ENCODE data around the gene CLDN14. TPM values are rescaled to one million over a fixed set of nuclear protein-coding genes. Genes with fewer than 3 reads are reported as not detected.

Gene CLDN14
- total RNA-seq, 2 experiments from 2014 or later: not detected

DNA sequence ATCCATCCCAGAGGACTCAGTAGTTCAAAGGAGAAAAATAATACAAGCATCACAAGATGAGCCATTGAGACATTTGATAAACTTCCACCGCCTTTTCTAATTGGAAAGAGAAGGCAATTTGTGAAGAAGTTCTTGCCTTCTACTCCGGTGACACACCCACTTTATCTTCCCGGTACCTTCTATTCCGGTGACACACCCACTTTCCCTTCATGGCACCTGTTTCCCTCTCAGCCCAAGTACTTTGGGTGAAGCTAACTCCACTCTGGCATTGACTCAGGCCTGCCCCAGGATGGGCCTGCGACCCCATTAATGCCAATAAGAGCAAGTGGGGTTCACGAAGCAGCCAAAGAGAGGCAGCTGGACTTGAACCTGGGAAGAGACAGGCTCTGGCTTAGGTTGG is 38.2 kb downstream of the CLDN14 start:
- ChIA-PET CTCF (no interaction called here), POLR2A (no interaction called here)
- peaks cover 4% of the 10 kb centered on the region for H3K27me3 Mint-ChIP-seq (ENCODE audit: low read depth)
- H3K36me3 Mint-ChIP-seq (ENCODE audit: low read depth): no peaks in the 10 kb centered on the region
- no peak overlapping the region for H3K27ac Mint-ChIP-seq
- no peak for ATAC-seq
- H3K9me3 Mint-ChIP-seq (ENCODE audit: insufficient read depth): no peaks in the 10 kb centered on the region
- no peak overlapping the region for H3K4me3 Mint-ChIP-seq
- no peak for DNase-seq
- peaks cover 3% of the 10 kb centered on the region for H3K4me1 Mint-ChIP-seq (ENCODE audit: low read depth)

DNA sequence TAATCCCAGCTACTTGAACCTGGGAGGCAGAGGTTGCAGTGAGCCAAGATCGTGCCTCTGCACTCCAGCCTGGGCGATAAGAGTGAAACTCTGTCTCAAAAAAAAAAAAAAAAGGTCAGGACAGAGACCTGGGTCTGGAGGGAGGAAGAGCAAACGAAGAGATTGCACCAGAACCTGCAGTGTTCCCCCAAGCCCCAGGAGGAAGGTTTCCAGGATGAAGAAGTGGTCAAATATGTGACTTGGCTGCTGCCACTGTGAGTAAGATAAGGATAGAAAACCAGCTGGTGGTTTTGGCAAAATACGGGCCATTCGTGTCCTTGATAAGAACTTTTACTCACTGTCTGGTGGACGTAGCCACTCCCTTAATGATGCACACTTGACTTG is 42.2 kb downstream of the CLDN14 start:
- Mint-ChIP-seq H3K36me3 (ENCODE audit: low read depth) (no peaks in the 10 kb centered on the region), H3K9me3 (ENCODE audit: insufficient read depth) (no peaks in the 10 kb centered on the region), H3K4me1 (ENCODE audit: low read depth) (no peaks in the 10 kb centered on the region), H3K27me3 (ENCODE audit: low read depth) (peaks cover 2% of the 10 kb centered on the region), H3K4me3 (no peak overlapping the region), H3K27ac (no peak overlapping the region)
- ChIA-PET CTCF (no interaction called here), POLR2A (no interaction called here)
- ATAC-seq (no peak), DNase-seq (no peak)

DNA sequence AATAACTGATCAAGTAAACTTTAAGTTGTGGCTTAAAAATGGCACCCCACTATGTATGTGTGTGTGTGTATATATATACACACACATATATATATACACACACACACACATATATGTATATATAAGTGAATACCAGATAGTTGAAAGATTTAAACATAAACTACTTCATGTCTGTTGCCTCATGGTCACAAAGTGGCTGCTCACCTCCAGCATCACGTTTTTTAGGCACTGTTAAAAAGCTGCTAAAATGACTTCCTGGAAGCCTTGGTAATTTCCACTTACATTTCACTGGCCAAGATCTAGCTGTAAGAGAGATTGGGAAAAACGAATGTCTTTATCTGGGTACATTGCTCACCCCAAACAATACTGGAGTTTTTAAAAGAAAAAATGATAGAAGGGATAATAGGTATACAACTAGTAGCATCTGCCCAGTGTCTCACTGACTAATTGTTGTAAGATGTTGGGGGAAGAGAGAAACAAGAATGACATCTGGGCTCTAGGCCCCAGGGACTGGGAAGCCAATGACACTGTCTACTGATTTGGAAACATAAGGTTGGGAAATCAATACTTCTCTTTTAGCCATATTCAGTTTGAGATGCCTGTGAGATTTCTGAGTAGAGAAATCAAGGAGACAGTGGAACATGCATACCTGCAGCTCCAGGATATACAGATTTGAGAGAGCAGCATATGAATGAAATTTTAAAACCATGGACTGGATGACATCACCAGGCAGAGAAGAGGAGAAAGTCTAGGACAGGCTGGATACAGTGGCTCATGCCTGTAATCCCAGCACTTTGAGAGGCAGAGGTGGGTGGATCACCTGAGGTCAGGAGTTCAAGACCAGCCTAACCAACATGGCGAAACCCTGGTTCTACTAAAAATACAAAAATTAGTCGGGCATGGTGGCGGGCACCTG is 42.8 kb downstream of the CLDN14 start:
- Mint-ChIP-seq H3K4me1 (ENCODE audit: low read depth) (no peaks in the 10 kb centered on the region), H3K36me3 (ENCODE audit: low read depth) (no peaks in the 10 kb centered on the region), H3K4me3 (no peak overlapping the region), H3K9me3 (ENCODE audit: insufficient read depth) (no peaks in the 10 kb centered on the region), H3K27ac (no peak overlapping the region), H3K27me3 (ENCODE audit: low read depth) (peaks cover 2% of the 10 kb centered on the region)
- DNase-seq: no peak
- no peak for ATAC-seq
- ChIA-PET CTCF (no interaction called here), POLR2A (no interaction called here)

DNA sequence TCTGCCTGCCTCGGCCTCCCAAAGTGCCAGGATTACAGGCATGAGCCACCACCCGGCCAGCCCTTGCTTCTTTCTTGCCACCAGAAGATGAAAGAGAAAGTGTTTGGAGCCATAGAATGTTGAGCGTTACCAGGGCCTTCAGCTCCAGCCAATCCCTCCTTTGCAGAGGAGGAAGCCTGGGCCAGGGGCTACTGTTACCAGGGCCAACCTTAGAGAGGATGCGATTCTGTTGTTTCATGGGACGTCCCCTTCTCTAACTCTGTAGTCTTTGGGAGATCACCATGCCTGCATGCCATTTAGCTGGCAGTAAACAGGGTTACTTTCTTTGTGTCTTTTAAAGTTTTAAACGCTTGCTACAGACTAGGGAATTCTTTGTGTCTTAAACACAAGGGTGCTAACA is 45.8 kb downstream of the CLDN14 start:
- ATAC-seq (no peak), DNase-seq (no peak)
- H3K4me1 Mint-ChIP-seq (ENCODE audit: low read depth): peaks cover 17% of the 10 kb centered on the region
- ChIA-PET POLR2A (no interaction called here), CTCF (no interaction called here)
- no peaks in the 10 kb centered on the region for H3K9me3 Mint-ChIP-seq (ENCODE audit: insufficient read depth)
- peaks cover 9% of the 10 kb centered on the region for H3K27me3 Mint-ChIP-seq (ENCODE audit: low read depth)
- no peak overlapping the region for H3K4me3 Mint-ChIP-seq
- H3K27ac Mint-ChIP-seq: no peak overlapping the region
- H3K36me3 Mint-ChIP-seq (ENCODE audit: low read depth): peaks cover 2% of the 10 kb centered on the region

DNA sequence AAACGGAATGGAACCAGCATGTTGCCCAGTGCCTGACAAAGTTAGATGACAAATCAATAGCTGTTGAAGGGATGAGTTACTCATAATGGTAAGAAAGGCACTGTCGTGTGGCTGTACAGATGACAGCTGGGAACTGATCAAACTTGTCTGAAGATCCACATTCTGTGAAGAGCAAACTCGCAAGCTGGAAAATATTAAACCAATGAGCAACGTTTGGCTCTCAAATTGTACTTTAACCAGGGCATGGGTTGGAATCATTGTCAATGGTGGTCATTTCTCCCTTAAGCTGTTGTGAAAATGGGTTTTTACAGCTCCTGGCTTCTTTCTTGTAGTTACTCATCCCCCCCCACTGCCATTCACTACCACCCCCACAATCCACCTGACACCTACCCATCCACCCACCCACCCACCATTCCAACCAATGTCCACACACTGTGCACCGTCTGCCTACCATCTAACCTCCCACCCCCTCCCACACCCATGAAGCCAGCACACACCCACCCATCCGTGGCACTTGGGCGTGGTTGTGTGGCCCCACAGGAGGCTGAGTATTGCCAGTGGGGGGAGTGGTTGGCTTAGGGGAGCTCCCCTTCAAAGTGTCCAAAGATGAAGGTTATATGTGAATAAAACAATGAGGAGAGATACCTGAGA is 46.7 kb downstream of the CLDN14 start:
- POLR2A ChIA-PET: no interaction called here
- Mint-ChIP-seq H3K27me3 (ENCODE audit: low read depth) (peaks cover 9% of the 10 kb centered on the region), H3K4me3 (no peak overlapping the region), H3K9me3 (ENCODE audit: insufficient read depth) (no peaks in the 10 kb centered on the region), H3K36me3 (ENCODE audit: low read depth) (peaks cover 2% of the 10 kb centered on the region), H3K4me1 (ENCODE audit: low read depth) (peaks cover 20% of the 10 kb centered on the region), H3K27ac (no peak overlapping the region)
- DNase-seq (no peak), ATAC-seq (no peak)
- CTCF ChIA-PET: no interaction called here

DNA sequence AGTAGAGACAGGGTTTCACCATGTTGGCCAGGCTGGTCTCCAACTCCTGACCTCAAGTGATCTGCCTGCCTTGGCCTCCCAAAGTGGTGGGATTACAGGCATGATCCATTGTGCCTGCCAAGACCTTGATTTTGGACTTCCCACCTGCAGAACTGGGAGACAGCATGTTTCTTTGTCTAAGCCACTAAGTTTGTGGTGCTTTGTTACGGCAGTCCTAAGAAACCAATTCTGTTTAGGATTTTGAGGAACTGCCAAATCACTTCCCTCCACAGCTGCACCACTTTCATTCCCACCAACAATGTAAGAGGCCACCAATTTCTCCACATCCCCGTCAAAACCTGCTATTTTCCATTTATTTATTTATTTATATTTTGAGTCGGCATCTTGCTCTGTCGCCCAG is 48.7 kb downstream of the CLDN14 start:
- ATAC-seq (no peak), DNase-seq (no peak)
- Mint-ChIP-seq H3K9me3 (ENCODE audit: insufficient read depth) (no peaks in the 10 kb centered on the region), H3K27ac (no peak overlapping the region), H3K4me1 (ENCODE audit: low read depth) (peaks cover 20% of the 10 kb centered on the region), H3K36me3 (ENCODE audit: low read depth) (peaks cover 2% of the 10 kb centered on the region), H3K4me3 (no peak overlapping the region), H3K27me3 (ENCODE audit: low read depth) (peaks cover 6% of the 10 kb centered on the region)
- CTCF ChIA-PET: no interaction called here
- POLR2A ChIA-PET: no interaction called here

DNA sequence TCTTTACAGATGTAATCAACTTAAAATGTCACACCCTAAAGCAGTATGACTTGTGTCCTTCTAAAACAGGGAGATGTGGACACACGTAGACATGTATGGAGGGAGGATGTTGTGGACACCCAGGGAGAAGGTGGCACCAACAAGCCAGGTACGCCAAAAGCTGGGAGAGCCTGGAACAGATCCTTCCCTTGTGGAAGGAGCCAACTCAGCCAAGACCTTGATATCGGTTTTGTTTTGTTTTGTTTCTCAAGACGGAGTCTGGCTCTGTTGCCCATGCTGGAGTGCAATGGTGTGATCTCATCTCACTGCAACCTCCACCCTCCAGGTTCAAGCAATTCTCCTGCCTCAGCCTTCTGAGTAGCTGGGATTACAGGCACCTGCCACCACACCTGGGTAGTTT is 49.1 kb downstream of the CLDN14 start:
- DNase-seq (no peak), ATAC-seq (no peak)
- Mint-ChIP-seq H3K36me3 (ENCODE audit: low read depth) (peaks cover 2% of the 10 kb centered on the region), H3K27ac (no peak overlapping the region), H3K27me3 (ENCODE audit: low read depth) (peaks cover 6% of the 10 kb centered on the region), H3K9me3 (ENCODE audit: insufficient read depth) (no peaks in the 10 kb centered on the region), H3K4me1 (ENCODE audit: low read depth) (peaks cover 20% of the 10 kb centered on the region), H3K4me3 (peak overlapping the region; percentile 55)
- CTCF ChIA-PET: no interaction called here
- POLR2A ChIA-PET: no interaction called here

DNA sequence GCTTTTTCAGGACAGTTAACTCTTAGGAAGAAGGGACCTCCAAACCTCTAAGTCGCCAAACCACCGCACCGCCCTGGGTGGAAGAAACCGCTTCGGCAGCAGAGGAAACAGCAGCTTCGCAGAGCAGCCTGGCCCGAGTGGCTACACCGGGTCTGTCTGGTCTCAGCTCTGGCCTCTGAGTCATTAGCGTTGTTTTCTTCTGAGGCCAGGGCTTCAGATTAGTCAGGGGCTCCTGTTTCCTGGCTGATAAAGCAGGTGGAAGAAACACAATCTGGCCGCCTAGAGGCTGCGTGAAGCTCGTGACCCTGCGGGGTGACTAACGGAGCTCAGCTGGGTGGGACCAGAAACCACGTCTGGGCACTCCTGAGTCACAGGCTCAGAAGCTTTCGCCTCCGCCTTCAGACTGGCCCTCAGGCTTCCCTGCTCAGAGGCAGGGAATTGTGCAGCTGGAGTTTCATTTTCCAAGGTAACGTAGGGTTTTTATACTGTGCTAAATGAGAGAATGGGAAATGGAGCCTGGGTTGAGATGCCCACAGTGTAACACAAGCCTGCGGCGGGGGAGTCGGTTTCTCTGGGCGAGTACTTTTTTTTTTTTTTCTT is 49.9 kb downstream of the CLDN14 start:
- Mint-ChIP-seq H3K36me3 (ENCODE audit: low read depth) (peaks cover 2% of the 10 kb centered on the region), H3K9me3 (ENCODE audit: insufficient read depth) (no peaks in the 10 kb centered on the region), H3K27ac (peak overlapping the region; percentile 80), H3K27me3 (ENCODE audit: low read depth) (peaks cover 6% of the 10 kb centered on the region), H3K4me1 (ENCODE audit: low read depth) (peaks cover 20% of the 10 kb centered on the region), H3K4me3 (peak overlapping the region; percentile 55)
- ChIA-PET POLR2A (interaction anchor here (1.1 kb wide), 2 partner anchors 9 to 110 kb away, joined by 3 read pairs; partner anchors contain the start of gene MORC3), CTCF (interaction anchor here (0.8 to 2.1 kb wide), 4 partner anchors 10 to 279 kb away, joined by 3 to 8 read pairs (median 3); no protein-coding TSS in a partner anchor)
- peak; percentile 80 for DNase-seq
- ATAC-seq: peak; percentile 94

DNA sequence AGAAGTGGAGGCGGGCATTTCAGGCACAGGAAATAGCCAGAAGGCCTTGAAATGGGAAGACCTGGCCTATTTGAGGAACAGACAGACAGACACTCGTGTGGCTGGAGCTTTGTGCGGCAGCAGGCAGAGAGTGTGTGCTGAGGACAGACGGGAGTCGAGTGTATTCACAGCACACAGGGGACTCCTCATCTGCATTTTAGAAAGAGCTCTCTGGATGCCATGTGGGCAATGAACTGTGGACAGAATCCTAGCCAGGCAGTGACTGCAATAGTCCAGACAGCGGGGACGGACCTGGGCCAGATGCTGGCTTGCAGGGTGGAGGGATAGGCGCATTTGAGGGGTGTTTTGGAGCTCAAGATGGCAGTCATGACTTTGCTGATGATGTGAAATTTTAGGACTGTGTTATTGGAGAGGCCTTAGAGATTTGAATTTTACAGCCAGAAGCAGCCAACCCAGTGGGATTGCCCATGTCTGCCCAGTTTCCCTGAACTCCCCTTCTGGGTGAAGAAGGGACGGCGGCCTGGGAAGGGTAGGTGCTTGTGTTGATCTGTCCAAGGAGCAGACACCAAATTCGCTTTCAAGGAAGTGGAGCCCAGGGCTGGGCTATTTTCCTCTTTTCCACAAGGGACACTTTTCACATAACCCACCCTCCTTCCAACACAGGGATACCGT is 51.0 kb downstream of the CLDN14 start:
- Mint-ChIP-seq H3K27me3 (ENCODE audit: low read depth) (peaks cover 6% of the 10 kb centered on the region), H3K4me1 (ENCODE audit: low read depth) (peaks cover 21% of the 10 kb centered on the region), H3K4me3 (no peak overlapping the region), H3K9me3 (ENCODE audit: insufficient read depth) (no peaks in the 10 kb centered on the region), H3K36me3 (ENCODE audit: low read depth) (peaks cover 2% of the 10 kb centered on the region), H3K27ac (peak overlapping the region; percentile 0)
- DNase-seq (no peak), ATAC-seq (no peak)
- ChIA-PET CTCF (interaction anchor here (2.1 kb wide), 1 partner anchor 9 kb away, joined by 8 read pairs; no protein-coding TSS in a partner anchor), POLR2A (interaction anchor here (1.1 kb wide), 2 partner anchors 10 to 109 kb away, joined by 3 read pairs; partner anchors contain the start of gene MORC3)

DNA sequence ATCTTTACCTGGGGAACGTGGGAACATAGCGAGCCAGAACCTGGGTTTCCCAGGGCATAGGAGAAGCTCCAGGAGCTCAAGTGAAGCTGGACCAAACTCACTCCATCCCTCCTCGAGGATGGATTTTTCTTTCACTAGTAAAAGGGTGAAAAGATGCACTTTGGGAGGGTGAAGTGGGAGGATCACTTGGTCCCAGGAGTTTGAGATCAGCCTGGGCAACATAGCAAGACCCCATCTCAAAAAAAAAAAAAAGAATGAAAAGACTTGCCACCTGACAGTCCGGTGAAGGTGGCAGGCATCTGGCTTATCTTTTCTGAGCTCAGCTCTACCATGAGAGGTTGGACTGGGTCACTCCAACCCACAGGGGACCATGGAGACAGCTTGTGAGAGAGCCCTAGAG is 52.4 kb downstream of the CLDN14 start:
- DNase-seq (no peak), ATAC-seq (no peak)
- CTCF ChIA-PET: no interaction called here
- H3K27me3 Mint-ChIP-seq (ENCODE audit: low read depth): peaks cover 6% of the 10 kb centered on the region
- H3K9me3 Mint-ChIP-seq (ENCODE audit: insufficient read depth): no peaks in the 10 kb centered on the region
- no peak overlapping the region for H3K4me3 Mint-ChIP-seq
- H3K36me3 Mint-ChIP-seq (ENCODE audit: low read depth): peaks cover 4% of the 10 kb centered on the region
- H3K4me1 Mint-ChIP-seq (ENCODE audit: low read depth): peaks cover 31% of the 10 kb centered on the region
- POLR2A ChIA-PET: interaction anchor here (0.6 kb wide), 1 partner anchor 80 kb away, joined by 3 read pairs; no protein-coding TSS in a partner anchor
- no peak overlapping the region for H3K27ac Mint-ChIP-seq

DNA sequence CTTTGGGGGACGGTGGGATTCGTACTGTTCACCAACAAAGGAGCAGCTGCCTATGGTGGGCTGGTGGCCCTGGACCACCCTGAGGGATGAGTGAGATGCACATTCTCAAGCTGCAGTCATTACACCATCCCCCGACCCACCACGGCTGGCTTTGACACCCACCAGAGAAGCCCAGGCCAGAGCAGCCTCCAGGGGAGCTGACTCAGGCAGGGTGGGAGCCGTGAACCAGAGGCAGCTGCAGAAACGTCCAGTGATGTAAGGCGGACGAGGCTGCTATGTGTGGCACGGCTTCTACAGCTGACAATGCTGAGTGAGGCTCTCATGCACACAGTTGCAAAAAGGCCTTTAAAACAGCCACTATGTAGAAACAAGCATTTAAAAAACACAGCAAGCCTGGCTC is 54.6 kb downstream of the CLDN14 start:
- Mint-ChIP-seq H3K27me3 (ENCODE audit: low read depth) (no peaks in the 10 kb centered on the region), H3K36me3 (ENCODE audit: low read depth) (peaks cover 6% of the 10 kb centered on the region), H3K4me1 (ENCODE audit: low read depth) (peaks cover 25% of the 10 kb centered on the region), H3K9me3 (ENCODE audit: insufficient read depth) (no peaks in the 10 kb centered on the region), H3K27ac (no peak overlapping the region), H3K4me3 (no peak overlapping the region)
- DNase-seq (no peak), ATAC-seq (no peak)
- POLR2A ChIA-PET: interaction anchor here (0.6 kb wide), 1 partner anchor 127 kb away, joined by 3 read pairs; no protein-coding TSS in a partner anchor
- CTCF ChIA-PET: no interaction called here

Measured in activated CD8-positive, alpha-beta T cell treated with anti-CD3 and anti-CD28 coated beads, Interleukin-2, amount 10 ng/mL, durations not matched to agents 7 days and 5 days (primary cell).